GM04503 (cell line): ENCODE results near the gene NAA25.
"Not testable (repeated sequence)": the region's sequence is repeated elsewhere in the genome, so short reads cannot be mapped to it uniquely, and the experiment has no call there.

Experiments used
- DNase-seq: peaks from one replicate; pipeline ENCODE4 v3.0.0-alpha.2; 2012; ENCODE audit warnings: low read depth

The NAA25 gene

GRCh38 chr12:112116232-112117060, 7.9 kb upstream of the NAA25 start:
- no peak for DNase-seq

DNA sequence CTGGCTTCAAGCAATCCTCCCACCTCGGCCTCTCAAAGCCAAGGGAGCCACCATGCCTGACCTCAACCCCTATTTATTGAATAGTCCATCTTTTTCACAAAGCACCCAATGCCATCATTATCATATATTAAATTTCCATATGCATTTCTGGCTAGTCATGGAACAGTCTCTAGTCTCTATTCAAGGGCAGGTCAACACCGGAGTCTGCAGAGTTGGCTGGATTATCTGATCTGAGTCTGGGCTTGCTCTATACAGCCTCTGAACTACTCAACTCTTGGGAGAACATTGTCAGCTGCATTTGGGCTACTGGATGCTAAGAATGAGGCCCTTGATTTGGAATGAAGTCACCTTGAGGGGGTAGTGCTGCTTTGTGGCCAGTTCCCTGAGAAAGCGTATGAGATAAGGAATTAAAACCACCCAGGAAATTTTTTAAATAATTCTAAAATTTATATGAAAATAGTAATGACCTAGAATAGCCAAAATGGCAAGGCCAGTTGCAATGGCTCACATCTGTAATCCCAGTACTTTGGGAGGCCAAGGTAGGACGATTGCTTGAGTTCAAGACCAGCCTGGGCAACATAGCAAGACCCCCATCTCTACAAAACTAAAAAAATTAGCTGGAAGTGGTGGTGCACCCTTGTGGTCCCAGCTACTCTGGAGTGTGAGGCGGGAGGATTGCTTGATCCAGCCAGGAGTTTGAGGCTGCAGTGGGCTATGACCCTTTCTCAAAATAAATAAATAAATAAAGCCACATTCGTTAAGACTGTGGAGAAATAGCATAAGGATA, 6.9 kb upstream of the NAA25 start:
- no peak for DNase-seq

DNA sequence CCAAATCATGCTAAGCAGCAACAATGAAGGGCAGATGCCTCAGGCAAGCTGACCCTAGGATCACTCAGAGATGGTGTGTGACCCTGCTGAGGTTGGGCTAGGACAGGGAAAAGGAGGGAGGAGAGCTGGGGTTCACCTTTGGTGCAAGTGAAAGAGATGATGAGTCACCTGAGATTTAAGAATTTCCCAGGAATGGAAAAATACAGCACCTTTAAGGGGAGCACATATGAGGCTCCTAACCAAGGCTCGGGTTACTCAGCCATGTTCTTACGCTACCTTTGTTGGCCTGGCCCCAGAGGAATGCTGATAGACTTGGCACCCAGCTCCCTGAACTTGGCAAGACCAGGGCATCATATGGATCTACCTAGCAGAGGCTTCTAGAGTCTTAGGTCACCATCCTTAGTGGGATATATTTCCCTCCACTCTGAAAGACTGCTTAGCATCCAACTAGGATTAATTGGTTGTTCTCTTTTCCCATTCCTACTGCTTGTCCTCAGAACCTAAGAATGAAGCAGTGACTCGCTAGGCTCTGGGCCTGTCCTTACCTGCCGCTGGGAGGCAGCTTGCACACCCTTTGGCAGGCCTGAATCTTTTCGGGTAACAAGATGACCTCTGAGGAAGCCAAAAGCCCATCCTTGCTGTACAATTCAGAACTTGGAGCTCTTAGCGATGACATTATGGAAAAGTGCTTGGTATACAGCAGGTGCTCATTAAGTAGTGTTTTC, 4.0 kb upstream of the NAA25 start:
- DNase-seq, result no peak

DNA sequence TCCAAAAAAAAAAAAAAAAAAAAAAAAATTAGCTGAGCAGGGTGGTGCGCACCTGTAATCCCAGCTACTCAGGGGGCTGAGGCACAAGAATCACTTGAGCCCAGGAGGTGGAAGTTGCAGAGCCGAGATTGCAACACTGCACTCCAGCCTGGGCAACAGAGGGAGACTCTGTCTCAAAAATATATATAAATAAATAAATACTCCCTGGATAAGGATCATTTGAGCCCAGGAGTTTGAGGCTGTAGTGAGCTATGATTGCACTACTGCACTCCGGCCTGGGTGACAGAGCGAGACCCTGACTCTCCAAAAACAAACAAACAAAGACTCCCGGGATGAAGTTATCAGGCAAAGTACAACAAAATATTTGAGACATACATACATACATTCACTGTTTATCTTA, 3.3 kb upstream of the NAA25 start:
- DNase-seq, result no peak

- not testable (repeated sequence) for DNase-seq
Observed at GRCh38 chr12:112110787-112111662, 2.4 kb upstream of the NAA25 start.

- no peak for DNase-seq
Observed at GRCh38 chr12:112107306-112108201, 1.0 kb downstream of the NAA25 start.

- DNase-seq, result no peak
Observed at GRCh38 chr12:112105891-112106290, 2.7 kb downstream of the NAA25 start.

- DNase-seq, result no peak
Observed at GRCh38 chr12:112103758-112104503, 4.7 kb downstream of the NAA25 start.

GRCh38 chr12:112102746-112103145, 5.8 kb downstream of the NAA25 start:
- DNase-seq, result not testable (repeated sequence)

GRCh38 chr12:112102127-112102526, 6.5 kb downstream of the NAA25 start:
- no peak for DNase-seq

DNA sequence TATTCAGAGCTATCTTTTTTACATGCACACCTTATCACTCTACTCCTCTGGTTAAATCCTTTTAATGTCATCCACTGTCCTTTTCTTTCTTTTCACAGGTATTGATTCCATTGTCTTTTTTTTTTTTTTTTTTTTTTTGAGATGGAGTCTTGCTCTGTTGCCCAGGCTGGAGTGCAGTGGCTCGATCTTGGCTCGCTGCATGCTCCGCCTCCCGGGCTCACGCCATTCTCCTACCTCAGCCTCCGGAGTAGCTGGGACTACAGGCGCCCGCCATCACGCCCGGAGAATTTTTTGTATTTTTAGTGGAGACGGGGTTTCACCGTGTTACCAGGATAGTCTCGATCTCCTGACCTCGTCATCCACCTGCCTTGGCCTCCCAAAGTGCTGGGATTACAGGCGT, 8.1 kb downstream of the NAA25 start:
- not testable (repeated sequence) for DNase-seq

GRCh38 chr12:112097641-112098040, 10.9 kb downstream of the NAA25 start:
- no peak for DNase-seq

GRCh38 chr12:112096667-112097066, 11.9 kb downstream of the NAA25 start:
- DNase-seq, result no peak

DNA sequence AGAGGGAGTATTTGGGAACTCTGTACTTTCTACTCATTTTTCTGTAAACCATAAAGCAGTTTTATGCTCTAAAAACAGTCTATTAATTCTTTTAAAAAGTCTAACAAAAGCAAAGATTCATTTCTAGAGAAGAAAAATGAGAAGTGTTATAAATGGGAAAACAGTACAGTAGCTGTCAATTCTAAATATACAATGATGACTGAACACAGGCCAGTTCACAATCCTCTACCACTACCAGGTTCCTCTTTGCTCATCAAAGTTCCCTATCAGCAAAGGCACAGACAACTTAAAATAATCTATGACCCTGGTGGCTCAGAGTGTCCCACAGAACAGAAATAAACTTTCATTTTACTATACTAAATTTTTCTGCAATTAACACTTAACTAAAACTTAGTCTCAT, 12.5 kb downstream of the NAA25 start:
- DNase-seq, result no peak

GRCh38 chr12:112091563-112091962, 17.0 kb downstream of the NAA25 start:
- no peak for DNase-seq

DNA sequence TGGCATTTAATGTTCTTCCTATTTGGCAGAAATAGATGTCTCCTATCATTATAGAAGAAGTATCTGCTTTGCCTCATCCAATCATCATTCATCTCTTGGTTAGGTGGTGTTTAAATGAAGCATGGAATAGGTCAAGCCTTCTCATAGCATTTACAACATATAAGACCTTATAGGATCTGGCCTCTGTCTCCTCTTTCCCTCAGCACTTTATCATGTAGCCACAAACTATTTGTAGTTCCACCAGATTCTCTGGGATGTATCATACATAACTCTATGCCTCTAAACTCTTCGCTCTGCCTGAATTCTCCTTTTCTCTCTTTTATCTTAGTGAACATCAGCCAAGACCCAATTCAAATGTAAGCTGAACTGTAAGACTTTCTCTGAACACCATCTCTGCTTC, 20.7 kb downstream of the NAA25 start:
- DNase-seq, result no peak

DNA sequence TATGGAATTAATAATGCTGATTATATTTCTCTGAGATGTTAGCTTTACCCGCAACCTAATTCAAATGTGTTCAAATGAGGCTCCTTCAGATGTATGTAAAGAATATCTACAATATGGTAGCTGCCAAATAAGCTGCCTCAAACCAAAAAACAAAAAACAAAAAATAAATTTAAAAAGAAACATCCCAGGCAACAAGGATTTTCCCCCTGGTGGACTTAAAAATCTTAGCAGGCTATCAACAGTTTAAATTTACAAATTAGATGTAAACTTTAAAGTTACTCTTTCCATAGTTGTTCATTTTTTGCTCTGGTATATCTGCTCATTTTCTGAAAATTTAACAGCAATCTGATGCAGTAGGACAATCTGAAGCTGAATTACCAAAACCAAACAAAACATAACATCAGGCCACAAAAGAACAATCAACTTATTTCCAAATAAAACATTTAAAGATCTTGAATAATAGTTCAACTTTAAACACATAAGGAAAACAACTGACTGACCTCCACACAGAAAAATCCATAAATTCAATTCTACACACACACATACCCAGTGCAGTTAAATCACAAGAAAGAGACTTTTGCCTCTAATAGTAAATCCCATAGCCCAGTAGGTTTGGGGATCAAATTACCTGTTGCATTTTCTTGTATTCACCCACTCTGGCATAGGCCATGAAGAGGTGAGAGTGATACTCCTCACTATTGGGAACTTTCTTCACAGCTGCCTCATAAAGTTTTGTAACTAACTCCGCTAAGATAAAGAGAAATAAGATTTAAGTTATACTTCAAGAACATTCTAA, 21.3 kb downstream of the NAA25 start:
- no peak for DNase-seq

GRCh38 chr12:112066566-112066965, 42.0 kb downstream of the NAA25 start:
- no peak for DNase-seq

DNA sequence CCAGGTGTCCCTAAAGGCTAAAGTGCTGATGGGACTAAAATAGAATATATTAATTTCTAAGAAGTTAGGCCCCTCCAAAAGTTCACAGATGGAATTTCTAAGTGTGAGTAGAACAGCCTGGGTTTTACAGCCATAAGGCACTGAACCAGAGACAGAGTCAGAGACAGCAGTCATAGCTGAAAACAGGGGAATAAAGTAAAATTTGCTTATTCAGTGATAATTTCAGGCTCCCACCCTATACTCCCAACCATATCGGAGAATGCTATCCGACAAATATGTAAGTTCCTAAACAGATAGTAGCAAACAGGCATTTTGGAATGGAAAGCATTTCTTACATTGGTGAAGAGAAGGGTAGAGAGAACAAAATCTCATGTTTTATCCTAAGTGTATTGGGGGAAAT, 45.3 kb downstream of the NAA25 start:
- no peak for DNase-seq
